Erythroblast (primary cell): ENCODE results near the gene MRPL11.

Experiments used
- GATA1 ChIP-seq: IDR thresholded peaks from 2 replicates; pipeline ENCODE4 v1.6.1; 2011; ENCODE audit warnings: low read depth, mild to moderate bottlenecking, control low read depth, low read length, moderate library complexity
- POLR2A ChIP-seq: IDR thresholded peaks from 2 replicates; pipeline ENCODE4 v1.6.1; 2011; ENCODE audit warnings: mild to moderate bottlenecking, low read length

DNA sequence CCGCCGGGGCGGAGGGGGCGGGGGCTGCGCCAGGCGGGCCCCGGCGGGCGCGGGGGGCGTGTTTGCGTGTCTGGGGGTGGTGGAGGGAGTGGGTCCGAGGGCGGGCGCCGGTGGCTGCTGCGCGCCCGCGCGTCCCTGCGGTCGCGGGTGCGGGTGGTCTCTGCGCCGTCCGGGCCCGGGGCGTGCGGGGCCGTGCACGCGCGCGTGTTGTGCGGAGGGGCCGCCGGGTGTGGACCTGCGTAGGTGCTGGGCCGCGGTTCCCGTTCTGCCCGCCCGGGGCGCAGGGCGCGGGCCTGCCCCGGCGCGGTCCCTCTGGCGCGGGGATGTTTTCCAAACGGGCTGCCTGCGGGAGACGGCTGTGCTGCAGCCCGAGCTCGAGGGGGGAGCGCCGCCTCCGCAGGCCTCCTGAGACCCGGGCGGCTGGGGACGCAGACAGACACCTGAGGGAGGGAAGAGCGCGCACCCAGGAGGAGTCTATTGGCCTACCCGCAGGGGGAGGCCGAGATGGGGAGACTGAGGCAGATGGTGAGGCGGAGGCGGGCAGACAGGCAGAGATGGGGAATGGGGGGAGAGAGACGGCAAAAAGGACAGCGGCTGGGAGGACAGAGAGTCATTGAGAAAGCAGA lies 28.5 kb upstream of the MRPL11 start:
- no peak for TF ChIP-seq POLR2A
- no peak for TF ChIP-seq GATA1
